Parathyroid adenoma (tissue), 2 donors: ENCODE results near the gene ABCF1.
A peak's percentile ranks its signal among the peaks of the same experiment; 100 is the strongest.

Experiments used
- H2AFZ ChIP-seq: fragments of 300-600 bp; sonication (generic); one replicate; pipeline ENCODE4 v1.7.0; 2017; ENCODE audit warnings: antibody characterized with exemption, mild to moderate bottlenecking
- H3K27ac ChIP-seq: fragments of 300-600 bp; sonication (generic); one replicate; pipeline ENCODE4 v1.7.0; 2017
- H3K27me3 ChIP-seq: fragments of 300-600 bp; sonication (generic); one replicate; pipeline ENCODE4 v1.7.0; 2017; ENCODE audit warnings: low read length; ENCODE audit not compliant: control insufficient read depth, insufficient read depth
- H3K36me3 ChIP-seq: fragments of 300-600 bp; sonication (generic); one replicate; pipeline ENCODE4 v1.7.0; 2017; ENCODE audit warnings: low read length; ENCODE audit not compliant: control insufficient read depth, insufficient read depth
- H3K4me1 ChIP-seq: fragments of 300-600 bp; sonication (generic); one replicate; pipeline ENCODE4 v1.7.0; 2017; ENCODE audit warnings: control low read depth
- H3K4me2 ChIP-seq: fragments of 300-600 bp; sonication (generic); one replicate; pipeline ENCODE4 v1.7.0; 2017; ENCODE audit warnings: low read length
- H3K4me3 ChIP-seq: fragments of 300-600 bp; sonication (generic); one replicate; pipeline ENCODE4 v1.7.0; 2017; ENCODE audit warnings: low read depth, low read length
- H3K79me2 ChIP-seq: fragments of 300-600 bp; sonication (generic); one replicate; pipeline ENCODE4 v1.7.0; 2017; ENCODE audit warnings: control low read depth
- H3K9ac ChIP-seq: fragments of 300-600 bp; sonication (generic); one replicate; pipeline ENCODE4 v1.7.0; 2017; ENCODE audit warnings: mild to moderate bottlenecking
- H3K9me3 ChIP-seq: fragments of 300-600 bp; sonication (generic); one replicate; pipeline ENCODE4 v1.7.0; 2017; ENCODE audit warnings: low read length; ENCODE audit not compliant: control insufficient read depth
- CTCF ChIP-seq: fragments of 300-600 bp; sonication (generic); IDR thresholded peaks from one replicate; pipeline ENCODE4 v1.7.0; 2017; ENCODE audit warnings: antibody characterized with exemption, mild to moderate bottlenecking
- donor health status: primary hyperparathyroidism.

ABCF1 gene

GRCh38 chr6:30618270-30618797, 47.1 kb downstream of the ABCF1 start:
- Histone ChIP-seq H3K79me2 (peaks cover 33% of the 10 kb centered on the region), H3K27me3 (no peaks in the 10 kb centered on the region), H3K9ac (peak overlapping the region; percentile 22), H2AFZ (peak overlapping the region; percentile 81), H3K9me3 (no peaks in the 10 kb centered on the region), H3K4me3 (peak overlapping the region; percentile 100), H3K4me2 (peak overlapping the region; percentile 86), H3K27ac (peak overlapping the region; percentile 98), H3K36me3 (peaks cover 15% of the 10 kb centered on the region), H3K4me1 (peaks cover 8% of the 10 kb centered on the region)
- no peak for TF ChIP-seq CTCF

DNA sequence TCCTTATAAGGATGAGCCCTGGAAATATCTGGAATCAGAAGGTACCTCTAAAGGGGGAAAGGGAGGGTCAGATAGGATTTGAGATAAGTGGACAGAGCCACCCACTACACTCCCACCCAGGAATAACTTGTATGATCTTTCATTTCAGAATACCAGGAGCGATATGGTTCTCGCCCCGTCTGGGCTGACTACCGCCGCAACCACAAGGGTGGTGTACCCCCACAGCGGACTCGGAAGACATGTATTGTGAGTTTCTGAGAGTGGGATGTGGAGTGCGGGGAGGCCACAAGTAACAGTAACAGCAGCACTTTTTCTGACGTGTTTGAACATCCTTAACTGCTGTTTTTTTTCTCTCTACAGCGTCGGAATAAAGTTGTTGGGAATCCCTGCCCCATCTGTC, 48.3 kb downstream of the ABCF1 start:
- Histone ChIP-seq H2AFZ (no peak overlapping the region), H3K9ac (no peak overlapping the region), H3K4me2 (no peak overlapping the region), H3K79me2 (peaks cover 33% of the 10 kb centered on the region), H3K9me3 (no peaks in the 10 kb centered on the region), H3K27ac (no peak overlapping the region), H3K27me3 (no peaks in the 10 kb centered on the region), H3K36me3 (peaks cover 15% of the 10 kb centered on the region), H3K4me1 (peaks cover 3% of the 10 kb centered on the region), H3K4me3 (no peak overlapping the region)
- TF ChIP-seq CTCF = no peak

DNA sequence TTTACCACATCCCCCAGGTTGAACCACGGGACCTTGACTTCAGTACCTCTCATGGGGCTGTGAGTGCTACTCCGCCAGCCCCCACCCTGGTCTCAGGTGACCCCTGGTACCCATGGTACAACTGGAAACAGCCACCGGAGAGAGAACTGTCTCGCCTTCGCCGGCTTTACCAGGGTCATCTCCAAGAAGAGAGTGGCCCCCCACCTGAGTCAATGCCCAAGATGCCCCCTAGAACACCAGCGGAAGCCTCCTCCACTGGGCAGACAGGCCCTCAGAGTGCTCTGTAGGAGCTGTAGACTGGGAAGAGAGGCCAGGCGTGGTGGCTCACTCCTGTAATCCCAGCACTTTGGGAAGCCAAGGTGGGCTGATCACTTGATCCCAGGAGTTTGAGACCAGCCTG, 54.3 kb downstream of the ABCF1 start:
- no peak for TF ChIP-seq CTCF
- Histone ChIP-seq H2AFZ (no peak overlapping the region), H3K36me3 (no peaks in the 10 kb centered on the region), H3K79me2 (peaks cover 6% of the 10 kb centered on the region), H3K9me3 (no peaks in the 10 kb centered on the region), H3K4me3 (no peak overlapping the region), H3K4me2 (no peak overlapping the region), H3K27me3 (no peaks in the 10 kb centered on the region), H3K27ac (no peak overlapping the region), H3K9ac (no peak overlapping the region), H3K4me1 (peaks cover 10% of the 10 kb centered on the region)

DNA sequence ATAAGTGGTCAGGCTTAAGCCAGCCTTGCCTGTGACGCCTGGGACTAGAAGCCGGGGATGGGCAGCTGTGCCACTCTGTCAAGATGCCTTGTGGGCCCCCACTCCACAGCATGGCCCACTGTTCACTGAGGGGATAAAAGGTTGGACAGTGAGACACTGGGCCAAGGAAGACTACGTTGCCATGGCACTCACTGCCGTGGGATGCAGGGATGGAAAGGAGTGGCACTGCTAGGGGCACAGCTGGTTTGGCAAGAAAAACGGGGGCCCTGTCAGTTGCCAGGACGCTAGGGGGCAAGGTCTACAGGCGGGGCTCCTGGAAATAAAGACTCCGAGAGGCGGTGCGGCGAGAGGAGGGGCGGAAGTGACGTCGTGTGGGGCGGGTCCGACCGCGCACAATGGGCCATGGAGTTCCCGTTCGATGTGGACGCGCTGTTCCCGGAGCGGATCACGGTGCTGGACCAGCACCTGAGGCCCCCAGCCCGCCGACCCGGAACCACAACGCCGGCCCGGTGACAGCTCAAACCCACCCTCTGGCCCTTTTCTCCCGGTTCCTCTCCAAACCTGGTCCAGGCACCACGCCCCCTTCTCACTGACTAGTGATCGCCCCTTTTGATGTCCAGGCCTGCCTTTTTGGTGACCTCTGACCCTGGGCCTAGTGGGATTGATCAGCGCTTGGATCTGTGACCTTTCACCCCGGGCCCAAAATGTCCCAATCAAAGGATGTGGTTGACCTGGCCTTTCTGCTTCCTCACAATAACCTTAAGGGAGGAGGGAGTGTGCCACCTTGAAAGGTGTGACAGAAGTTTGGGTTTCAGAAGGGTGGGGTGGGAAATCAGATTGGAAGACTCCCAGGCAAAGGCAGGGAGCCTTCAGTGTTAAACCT, 55.5 kb downstream of the ABCF1 start, which contains the start of gene ATAT1:
Gene ATAT1 (plus strand): TSS at position 391 of the 883 bp plus-strand sequence.
- H3K27ac ChIP-seq = peak within 1 kb of the TSS; percentile 81
- peaks cover 6% of the 10 kb centered on the region for H3K79me2 ChIP-seq
- H3K9me3 ChIP-seq = no peaks in the 10 kb centered on the region
- TF ChIP-seq CTCF = peak; percentile 43
- H3K9ac ChIP-seq = peak within 1 kb of the TSS; percentile 70
- no peaks in the 10 kb centered on the region for H3K36me3 ChIP-seq
- H3K4me2 ChIP-seq = peak within 1 kb of the TSS; percentile 94
- peak within 1 kb of the TSS; percentile 88 for H2AFZ ChIP-seq
- H3K4me3 ChIP-seq = peak within 1 kb of the TSS; percentile 64
- H3K4me1 ChIP-seq = peaks cover 10% of the 10 kb centered on the region
- H3K27me3 ChIP-seq = no peaks in the 10 kb centered on the region
